Measurements from ENCODE around the gene NRXN3.
A peak's percentile ranks its signal among the peaks of the same experiment; 100 is the strongest.

NRXN3 gene

GRCh38 chr14:78327426-78328221, 157.5 kb downstream of the NRXN3 start:
- DNase-seq = no peak

- DNase-seq = peak; percentile 94
Measured at GRCh38 chr14:78329371-78329770, 159.2 kb downstream of the NRXN3 start.

- peak; percentile 83 for DNase-seq
Measured at GRCh38 chr14:78335531-78335930, 165.4 kb downstream of the NRXN3 start.

- peak; percentile 59 for DNase-seq
Measured at GRCh38 chr14:78340250-78340649, 170.1 kb downstream of the NRXN3 start.

GRCh38 chr14:78341827-78342389, 171.7 kb downstream of the NRXN3 start:
- peak; percentile 82 for DNase-seq

- no peak for DNase-seq
Measured at GRCh38 chr14:78342879-78343278, 172.7 kb downstream of the NRXN3 start.

- DNase-seq = no peak
Measured at GRCh38 chr14:78344290-78344689, 174.1 kb downstream of the NRXN3 start.

- DNase-seq = peak; percentile 96
Measured at GRCh38 chr14:78345131-78345744, 175.1 kb downstream of the NRXN3 start.

GRCh38 chr14:78346747-78347146, 176.6 kb downstream of the NRXN3 start:
- DNase-seq = no peak

- peak; percentile 38 for DNase-seq
Measured at GRCh38 chr14:78355109-78355508, 184.9 kb downstream of the NRXN3 start.

GRCh38 chr14:78356391-78356790, 186.2 kb downstream of the NRXN3 start:
- peak; percentile 64 for DNase-seq

GRCh38 chr14:78358591-78358990, 188.4 kb downstream of the NRXN3 start:
- no peak for DNase-seq

- peak; percentile 85 for DNase-seq
Measured at GRCh38 chr14:78359581-78359980, 189.4 kb downstream of the NRXN3 start.

- DNase-seq = peak; percentile 100
Measured at GRCh38 chr14:78363008-78363407, 192.8 kb downstream of the NRXN3 start.

- DNase-seq = no peak
Measured at GRCh38 chr14:78367355-78367754, 197.2 kb downstream of the NRXN3 start.

GRCh38 chr14:78383060-78383459, 212.9 kb downstream of the NRXN3 start:
- DNase-seq = no peak

- DNase-seq = no peak
Measured at GRCh38 chr14:78398216-78398615, 228.0 kb downstream of the NRXN3 start.

GRCh38 chr14:78399316-78399889, 229.2 kb downstream of the NRXN3 start:
- no peak for DNase-seq

- no peak for DNase-seq
Measured at GRCh38 chr14:78401866-78402265, 231.7 kb downstream of the NRXN3 start.

- no peak for DNase-seq
Measured at GRCh38 chr14:78403278-78403815, 233.2 kb downstream of the NRXN3 start.

- DNase-seq = peak; percentile 69
Measured at GRCh38 chr14:78405079-78405856, 235.1 kb downstream of the NRXN3 start.

- DNase-seq = no peak
Measured at GRCh38 chr14:78412475-78412874, 242.3 kb downstream of the NRXN3 start.

GRCh38 chr14:78414172-78414571, 244.0 kb downstream of the NRXN3 start:
- no peak for DNase-seq
